ENCODE measurements around the gene CNTN4. TPM values are rescaled to one million over a fixed set of nuclear protein-coding genes. Genes with fewer than 3 reads are reported as not detected.

Gene CNTN4
- total RNA-seq, 1 donor from 2014 or later: 0.79 TPM

- Histone ChIP-seq H3K4me3 (ENCODE audit: low read depth, low read length) (no peak overlapping the region), H3K36me3 (ENCODE audit: control insufficient read depth, insufficient read depth, low read length) (no peaks in the 10 kb centered on the region), H3K27me3 (ENCODE audit: control insufficient read depth, insufficient read depth, low read length) (no peaks in the 10 kb centered on the region)
- FAIRE-seq: no peak
- no peak for DNase-seq (ENCODE audit: low read depth)
- no peak for TF ChIP-seq CTCF (IDR thresholded peaks at IDR 0.05; ENCODE audit: insufficient read depth, low read length, severe bottlenecking)
These were observed 316.4 kb downstream of the CNTN4 start for GRCh38 chr3:2415083-2415482.

GRCh38 chr3:2420919-2421318, 322.3 kb downstream of the CNTN4 start:
- Histone ChIP-seq H3K36me3 (ENCODE audit: control insufficient read depth, insufficient read depth, low read length) (no peaks in the 10 kb centered on the region), H3K4me3 (ENCODE audit: low read depth, low read length) (no peak overlapping the region), H3K27me3 (ENCODE audit: control insufficient read depth, insufficient read depth, low read length) (no peaks in the 10 kb centered on the region)
- FAIRE-seq (no peak), DNase-seq (ENCODE audit: low read depth) (no peak)
- TF ChIP-seq CTCF (IDR thresholded peaks at IDR 0.05; ENCODE audit: insufficient read depth, low read length, severe bottlenecking): no peak

GRCh38 chr3:2423143-2423542, 324.5 kb downstream of the CNTN4 start:
- no peak for DNase-seq (ENCODE audit: low read depth)
- Histone ChIP-seq H3K4me3 (ENCODE audit: low read depth, low read length) (no peak overlapping the region), H3K36me3 (ENCODE audit: control insufficient read depth, insufficient read depth, low read length) (no peaks in the 10 kb centered on the region), H3K27me3 (ENCODE audit: control insufficient read depth, insufficient read depth, low read length) (no peaks in the 10 kb centered on the region)
- no peak for TF ChIP-seq CTCF (IDR thresholded peaks at IDR 0.05; ENCODE audit: insufficient read depth, low read length, severe bottlenecking)
- FAIRE-seq: no peak

GRCh38 chr3:2441558-2441957, 342.9 kb downstream of the CNTN4 start:
- TF ChIP-seq CTCF (IDR thresholded peaks at IDR 0.05; ENCODE audit: insufficient read depth, low read length, severe bottlenecking): no peak
- no peak for DNase-seq (ENCODE audit: low read depth)
- no peak for FAIRE-seq
- Histone ChIP-seq H3K36me3 (ENCODE audit: control insufficient read depth, insufficient read depth, low read length) (no peaks in the 10 kb centered on the region), H3K4me3 (ENCODE audit: low read depth, low read length) (no peak overlapping the region), H3K27me3 (ENCODE audit: control insufficient read depth, insufficient read depth, low read length) (no peaks in the 10 kb centered on the region)

- no peak for DNase-seq (ENCODE audit: low read depth)
- Histone ChIP-seq H3K27me3 (ENCODE audit: control insufficient read depth, insufficient read depth, low read length) (no peaks in the 10 kb centered on the region), H3K4me3 (ENCODE audit: low read depth, low read length) (no peak overlapping the region), H3K36me3 (ENCODE audit: control insufficient read depth, insufficient read depth, low read length) (no peaks in the 10 kb centered on the region)
- no peak for FAIRE-seq
- TF ChIP-seq CTCF (IDR thresholded peaks at IDR 0.05; ENCODE audit: insufficient read depth, low read length, severe bottlenecking): no peak
These were observed 347.5 kb downstream of the CNTN4 start for GRCh38 chr3:2446146-2446545.

GRCh38 chr3:2452249-2452648, 353.6 kb downstream of the CNTN4 start:
- Histone ChIP-seq H3K4me3 (ENCODE audit: low read depth, low read length) (no peak overlapping the region), H3K27me3 (ENCODE audit: control insufficient read depth, insufficient read depth, low read length) (no peaks in the 10 kb centered on the region), H3K36me3 (ENCODE audit: control insufficient read depth, insufficient read depth, low read length) (no peaks in the 10 kb centered on the region)
- no peak for FAIRE-seq
- DNase-seq (ENCODE audit: low read depth): no peak
- TF ChIP-seq CTCF (IDR thresholded peaks at IDR 0.05; ENCODE audit: insufficient read depth, low read length, severe bottlenecking): no peak

Measured in bronchial epithelial cell (primary cell).